H9 (cell line): ENCODE results near the gene DNAJA1. TPM values are rescaled to one million over a fixed set of nuclear protein-coding genes. Genes with fewer than 3 reads are reported as not detected.

Experiments
- DNase-seq: peaks from one replicate; pipeline ENCODE4 v3.0.0-alpha.2; 2017
- H2AFZ ChIP-seq: one replicate; pipeline ENCODE4 v1.6.1; 2013; ENCODE audit warnings: mild to moderate bottlenecking, low read length, control low read depth, moderate library complexity
- H2AK5ac ChIP-seq: 2 replicates; pipeline ENCODE4 v1.6.1; 2013; ENCODE audit warnings: low read length, control low read depth, mixed read lengths; ENCODE audit not compliant: insufficient read length
- H2BK120ac ChIP-seq: one replicate; pipeline ENCODE4 v1.6.1; 2013; ENCODE audit warnings: low read depth, mild to moderate bottlenecking, low read length, control low read depth, inconsistent platforms; ENCODE audit not compliant: poor library complexity, severe bottlenecking
- H2BK12ac ChIP-seq: 2 replicates; pipeline ENCODE4 v1.6.1; 2013; ENCODE audit warnings: low read length, control low read depth, mixed read lengths, low read depth; ENCODE audit not compliant: insufficient read length
- H2BK15ac ChIP-seq: 2 replicates; pipeline ENCODE4 v1.6.1; 2013; ENCODE audit warnings: low read depth, low read length, control low read depth
- H2BK20ac ChIP-seq: one replicate; pipeline ENCODE4 v1.6.1; 2013; ENCODE audit warnings: low read depth, mild to moderate bottlenecking, low read length, control low read depth, inconsistent platforms; ENCODE audit not compliant: poor library complexity, severe bottlenecking
- H2BK5ac ChIP-seq: 2 replicates; pipeline ENCODE4 v1.6.1; 2013; ENCODE audit warnings: low read length, control low read depth, mixed read lengths; ENCODE audit not compliant: insufficient read length
- H3K14ac ChIP-seq: 2 replicates; pipeline ENCODE4 v1.6.1; 2013; ENCODE audit warnings: low read length, control low read depth; ENCODE audit not compliant: insufficient read depth
- H3K18ac ChIP-seq: 2 replicates; pipeline ENCODE4 v1.6.1; 2013; ENCODE audit warnings: low read depth, mild to moderate bottlenecking, mixed read lengths, low read length, control low read depth; ENCODE audit not compliant: insufficient read length
- H3K23ac ChIP-seq: 2 replicates; pipeline ENCODE4 v1.6.1; 2013; ENCODE audit warnings: low read length, control low read depth, mixed read lengths, low read depth; ENCODE audit not compliant: insufficient read length
- H3K23me2 ChIP-seq: 2 replicates; pipeline ENCODE4 v1.6.1; 2013; ENCODE audit warnings: low read depth, mild to moderate bottlenecking, mixed read lengths, low read length, control low read depth; ENCODE audit not compliant: insufficient read length, poor library complexity, severe bottlenecking
- H3K27ac ChIP-seq: 2 replicates; pipeline ENCODE4 v1.5.1; 2013; ENCODE audit warnings: low read length, control low read depth, mixed read lengths, low read depth; ENCODE audit not compliant: insufficient read length
- H3K27me3 ChIP-seq: 2 replicates; pipeline ENCODE4 v1.6.1; 2013; ENCODE audit warnings: low read length, control low read depth, inconsistent platforms; ENCODE audit not compliant: insufficient read depth
- H3K4ac ChIP-seq: 2 replicates; pipeline ENCODE4 v1.6.1; 2013; ENCODE audit warnings: low read depth, mild to moderate bottlenecking, control low read depth, inconsistent platforms, low read length, moderate library complexity
- H3K4me1 ChIP-seq: 2 replicates; pipeline ENCODE4 v1.6.1; 2013; ENCODE audit warnings: low read length, control low read depth, inconsistent platforms; ENCODE audit not compliant: insufficient read depth
- H3K4me2 ChIP-seq: 2 replicates; pipeline ENCODE4 v1.6.1; 2013; ENCODE audit warnings: low read length, control low read depth, mixed read lengths; ENCODE audit not compliant: insufficient read length, insufficient read depth
- H3K56ac ChIP-seq: 2 replicates; pipeline ENCODE4 v1.6.1; 2013; ENCODE audit warnings: low read depth, mild to moderate bottlenecking, mixed read lengths, low read length, control low read depth; ENCODE audit not compliant: insufficient read length
- H3K79me1 ChIP-seq: 2 replicates; pipeline ENCODE4 v1.6.1; 2013; ENCODE audit warnings: low read depth, mild to moderate bottlenecking, moderate library complexity, low read length, control low read depth, inconsistent platforms; ENCODE audit not compliant: insufficient read depth, poor library complexity, severe bottlenecking
- H3K79me2 ChIP-seq: 2 replicates; pipeline ENCODE4 v1.6.1; 2013; ENCODE audit warnings: low read length, control low read depth, inconsistent platforms; ENCODE audit not compliant: insufficient read depth
- H3K9ac ChIP-seq: 2 replicates; pipeline ENCODE4 v1.6.1; 2013; ENCODE audit warnings: low read length, control low read depth, mixed read lengths; ENCODE audit not compliant: insufficient read length; ENCODE audit errors: extremely low read depth
- H3K9me3 ChIP-seq: one replicate; pipeline ENCODE4 v1.6.1; 2013; ENCODE audit warnings: low read depth, low read length, inconsistent platforms; ENCODE audit not compliant: control insufficient read depth
- H3T11ph ChIP-seq: one replicate; pipeline ENCODE4 v1.6.1; 2013; ENCODE audit warnings: mild to moderate bottlenecking, low read length, control low read depth, inconsistent platforms
- H4K20me1 ChIP-seq: one replicate; pipeline ENCODE4 v1.6.1; 2013; ENCODE audit not compliant: control insufficient read depth, insufficient read length, insufficient read depth
- H4K5ac ChIP-seq: 2 replicates; pipeline ENCODE4 v1.6.1; 2013; ENCODE audit warnings: low read depth, mild to moderate bottlenecking, mixed read lengths, low read length, control low read depth; ENCODE audit not compliant: insufficient read length
- H4K8ac ChIP-seq: replicated peaks from 2 replicates; pipeline ENCODE4 v1.6.1; 2013; ENCODE audit warnings: low read length, control low read depth, mixed read lengths, low read depth; ENCODE audit not compliant: insufficient read length
- H4K91ac ChIP-seq: 2 replicates; pipeline ENCODE4 v1.6.1; 2013; ENCODE audit warnings: low read depth, mild to moderate bottlenecking, moderate library complexity, mixed read lengths, low read length, control low read depth; ENCODE audit not compliant: insufficient read length
- H3K27ac Mint-ChIP-seq, 3 experiments: 2 replicates in 2 of 3; 3 replicates in 1 of 3; pipeline ENCODE4 v1.8.0; 2020 to 2021; ENCODE audit warnings: mixed read lengths in 3 of 3, mild to moderate bottlenecking in 1 of 3, moderate library complexity in 1 of 3
- H3K27me3 Mint-ChIP-seq: 2 replicates; pipeline ENCODE4 v1.8.0; 2021; ENCODE audit warnings: low read depth, mild to moderate bottlenecking, moderate library complexity, mixed read lengths
- H3K36me3 Mint-ChIP-seq, 3 experiments: 2 replicates in 2 of 3; 3 replicates in 1 of 3; pipeline ENCODE4 v1.8.0; 2020 to 2021; ENCODE audit warnings: low read depth in 3 of 3, mixed read lengths in 3 of 3; ENCODE audit not compliant: insufficient read depth in 1 of 3
- H3K4me1 Mint-ChIP-seq, 2 experiments: 2 replicates each; pipeline ENCODE4 v1.8.0; 2020; ENCODE audit warnings: mixed read lengths in 2 of 2
- H3K4me3 Mint-ChIP-seq, 2 experiments: 2 replicates in 1 of 2; 3 replicates in 1 of 2; pipeline ENCODE4 v1.8.0; 2020 to 2021; ENCODE audit warnings: mild to moderate bottlenecking in 2 of 2, mixed read lengths in 2 of 2, moderate library complexity in 1 of 2
- H3K9me3 Mint-ChIP-seq, 2 experiments: 2 replicates in 1 of 2; 3 replicates in 1 of 2; pipeline ENCODE4 v1.8.0; 2020; ENCODE audit warnings: mild to moderate bottlenecking in 2 of 2, mixed read lengths in 2 of 2, moderate library complexity in 1 of 2
- WGBS: extraction: QIAGEN DNeasy Blood & Tissue Kit; methylation state at CpG from one replicate; pipeline ENCODE4 v1.1.7; 2013; ENCODE audit warnings: missing lambda C conversion rate, low lambda C conversion rate, mixed read lengths; ENCODE audit not compliant: insufficient read length; ENCODE audit errors: extremely low coverage; 5-methylcytosine and 5-hydroxymethylcytosine counted together
- total RNA-seq: library from RNA; stranded (reverse); gene quantifications from 2 replicates; pipeline ENCODE4 v1.2.1, GENCODE V29; 2021
- TF ChIP-seq, protein P1 (sequence below): fragments of 200-600 bp; sonication (generic); conservative IDR thresholded peaks from 3 replicates; pipeline ENCODE4 v1.8.0; 2021; ENCODE audit warnings: antibody characterized with exemption, mild to moderate bottlenecking

DNAJA1 gene
- total RNA-seq, 1 experiment from 2014 or later, result 217 TPM

GRCh38 chr9:33032865-33033264 lies 7.8 kb downstream of the DNAJA1 start:
- Histone ChIP-seq H3K4ac (no peak overlapping the region), H2BK5ac (no peak overlapping the region), H2AK5ac (no peak overlapping the region), H3T11ph (no peak overlapping the region), H4K91ac (no peak overlapping the region), H3K14ac (no peak overlapping the region), H2BK20ac (no peak overlapping the region), H3K27me3 (no peaks in the 10 kb centered on the region), H3K18ac (no peak overlapping the region), H4K8ac (no peak overlapping the region), H4K5ac (no peak overlapping the region), H3K23ac (no peak overlapping the region), H3K79me2 (peaks cover 2% of the 10 kb centered on the region; the same call in 1 of the 2 replicates), H3K9me3 (no peaks in the 10 kb centered on the region), H3K9ac (no peak overlapping the region), H2BK120ac (no peak overlapping the region), H4K20me1 (no peaks in the 10 kb centered on the region), H3K4me2 (no peak overlapping the region), H2AFZ (no peak overlapping the region), H2BK12ac (no peak overlapping the region), H2BK15ac (no peak overlapping the region), H3K4me1 (no peaks in the 10 kb centered on the region), H3K79me1 (peaks cover 3% of the 10 kb centered on the region), H3K23me2 (no peaks in the 10 kb centered on the region), H3K27ac (no peak overlapping the region), H3K56ac (no peak overlapping the region)
- no CpG with 5 or more reads among the region's 5 CpGs for WGBS
- TF ChIP-seq, protein P1, sequence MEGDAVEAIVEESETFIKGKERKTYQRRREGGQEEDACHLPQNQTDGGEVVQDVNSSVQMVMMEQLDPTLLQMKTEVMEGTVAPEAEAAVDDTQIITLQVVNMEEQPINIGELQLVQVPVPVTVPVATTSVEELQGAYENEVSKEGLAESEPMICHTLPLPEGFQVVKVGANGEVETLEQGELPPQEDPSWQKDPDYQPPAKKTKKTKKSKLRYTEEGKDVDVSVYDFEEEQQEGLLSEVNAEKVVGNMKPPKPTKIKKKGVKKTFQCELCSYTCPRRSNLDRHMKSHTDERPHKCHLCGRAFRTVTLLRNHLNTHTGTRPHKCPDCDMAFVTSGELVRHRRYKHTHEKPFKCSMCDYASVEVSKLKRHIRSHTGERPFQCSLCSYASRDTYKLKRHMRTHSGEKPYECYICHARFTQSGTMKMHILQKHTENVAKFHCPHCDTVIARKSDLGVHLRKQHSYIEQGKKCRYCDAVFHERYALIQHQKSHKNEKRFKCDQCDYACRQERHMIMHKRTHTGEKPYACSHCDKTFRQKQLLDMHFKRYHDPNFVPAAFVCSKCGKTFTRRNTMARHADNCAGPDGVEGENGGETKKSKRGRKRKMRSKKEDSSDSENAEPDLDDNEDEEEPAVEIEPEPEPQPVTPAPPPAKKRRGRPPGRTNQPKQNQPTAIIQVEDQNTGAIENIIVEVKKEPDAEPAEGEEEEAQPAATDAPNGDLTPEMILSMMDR, result no peak
- H3K27ac Mint-ChIP-seq, result no peak overlapping the region
- no peaks in the 10 kb centered on the region for H3K9me3 Mint-ChIP-seq
- H3K36me3 Mint-ChIP-seq, result peaks cover 57 to 97% (median 95%) of the 10 kb centered on the region in 3 experiments
- DNase-seq, result no peak
- H3K4me3 Mint-ChIP-seq, result no peak overlapping the region
- peaks cover 2% of the 10 kb centered on the region in 2 experiments; a peak in 1 of 4 replicates for H3K4me1 Mint-ChIP-seq
- H3K27me3 Mint-ChIP-seq, result no peaks in the 10 kb centered on the region
